Measurements from ENCODE around the gene OLFM1.

DNA sequence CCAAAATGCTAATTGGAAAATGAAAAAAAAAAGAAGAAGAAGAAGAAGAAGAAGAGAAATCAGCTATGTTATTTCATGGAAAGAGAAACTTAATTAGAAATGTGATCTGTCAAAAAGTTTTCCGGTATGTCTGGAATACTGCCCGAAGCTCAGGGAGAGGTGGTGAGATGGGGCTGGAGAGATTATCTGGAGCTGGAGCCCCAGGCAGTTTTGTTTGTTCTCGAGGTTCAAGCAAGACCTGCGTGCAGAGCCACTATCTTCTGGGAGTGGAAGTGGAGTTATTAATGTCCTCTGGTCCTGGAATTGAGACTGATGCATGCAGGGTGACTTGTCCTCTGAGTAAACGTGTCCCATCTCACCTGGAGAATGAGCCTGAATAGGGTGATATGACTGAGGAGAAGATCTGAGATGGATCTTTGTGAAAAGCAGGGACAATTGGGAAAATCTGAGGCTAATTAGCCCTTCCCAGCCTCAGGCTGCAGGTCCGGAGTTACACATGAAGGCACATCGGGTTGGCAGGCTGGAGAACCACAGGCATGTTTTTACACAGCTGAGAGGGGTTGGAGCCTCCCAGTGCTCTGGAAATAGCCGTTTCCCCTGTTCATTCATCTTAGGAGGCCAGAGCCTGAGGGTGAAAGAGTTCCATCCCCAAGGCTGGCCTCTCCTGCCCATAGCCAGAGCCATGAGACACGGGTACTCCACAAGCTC lies 70.5 kb downstream of the OLFM1 start:
- TF ChIP-seq, protein P1, sequence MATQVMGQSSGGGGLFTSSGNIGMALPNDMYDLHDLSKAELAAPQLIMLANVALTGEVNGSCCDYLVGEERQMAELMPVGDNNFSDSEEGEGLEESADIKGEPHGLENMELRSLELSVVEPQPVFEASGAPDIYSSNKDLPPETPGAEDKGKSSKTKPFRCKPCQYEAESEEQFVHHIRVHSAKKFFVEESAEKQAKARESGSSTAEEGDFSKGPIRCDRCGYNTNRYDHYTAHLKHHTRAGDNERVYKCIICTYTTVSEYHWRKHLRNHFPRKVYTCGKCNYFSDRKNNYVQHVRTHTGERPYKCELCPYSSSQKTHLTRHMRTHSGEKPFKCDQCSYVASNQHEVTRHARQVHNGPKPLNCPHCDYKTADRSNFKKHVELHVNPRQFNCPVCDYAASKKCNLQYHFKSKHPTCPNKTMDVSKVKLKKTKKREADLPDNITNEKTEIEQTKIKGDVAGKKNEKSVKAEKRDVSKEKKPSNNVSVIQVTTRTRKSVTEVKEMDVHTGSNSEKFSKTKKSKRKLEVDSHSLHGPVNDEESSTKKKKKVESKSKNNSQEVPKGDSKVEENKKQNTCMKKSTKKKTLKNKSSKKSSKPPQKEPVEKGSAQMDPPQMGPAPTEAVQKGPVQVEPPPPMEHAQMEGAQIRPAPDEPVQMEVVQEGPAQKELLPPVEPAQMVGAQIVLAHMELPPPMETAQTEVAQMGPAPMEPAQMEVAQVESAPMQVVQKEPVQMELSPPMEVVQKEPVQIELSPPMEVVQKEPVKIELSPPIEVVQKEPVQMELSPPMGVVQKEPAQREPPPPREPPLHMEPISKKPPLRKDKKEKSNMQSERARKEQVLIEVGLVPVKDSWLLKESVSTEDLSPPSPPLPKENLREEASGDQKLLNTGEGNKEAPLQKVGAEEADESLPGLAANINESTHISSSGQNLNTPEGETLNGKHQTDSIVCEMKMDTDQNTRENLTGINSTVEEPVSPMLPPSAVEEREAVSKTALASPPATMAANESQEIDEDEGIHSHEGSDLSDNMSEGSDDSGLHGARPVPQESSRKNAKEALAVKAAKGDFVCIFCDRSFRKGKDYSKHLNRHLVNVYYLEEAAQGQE (IDR thresholded peaks at IDR 0.05): no peak
- TF ChIP-seq, protein P2, sequence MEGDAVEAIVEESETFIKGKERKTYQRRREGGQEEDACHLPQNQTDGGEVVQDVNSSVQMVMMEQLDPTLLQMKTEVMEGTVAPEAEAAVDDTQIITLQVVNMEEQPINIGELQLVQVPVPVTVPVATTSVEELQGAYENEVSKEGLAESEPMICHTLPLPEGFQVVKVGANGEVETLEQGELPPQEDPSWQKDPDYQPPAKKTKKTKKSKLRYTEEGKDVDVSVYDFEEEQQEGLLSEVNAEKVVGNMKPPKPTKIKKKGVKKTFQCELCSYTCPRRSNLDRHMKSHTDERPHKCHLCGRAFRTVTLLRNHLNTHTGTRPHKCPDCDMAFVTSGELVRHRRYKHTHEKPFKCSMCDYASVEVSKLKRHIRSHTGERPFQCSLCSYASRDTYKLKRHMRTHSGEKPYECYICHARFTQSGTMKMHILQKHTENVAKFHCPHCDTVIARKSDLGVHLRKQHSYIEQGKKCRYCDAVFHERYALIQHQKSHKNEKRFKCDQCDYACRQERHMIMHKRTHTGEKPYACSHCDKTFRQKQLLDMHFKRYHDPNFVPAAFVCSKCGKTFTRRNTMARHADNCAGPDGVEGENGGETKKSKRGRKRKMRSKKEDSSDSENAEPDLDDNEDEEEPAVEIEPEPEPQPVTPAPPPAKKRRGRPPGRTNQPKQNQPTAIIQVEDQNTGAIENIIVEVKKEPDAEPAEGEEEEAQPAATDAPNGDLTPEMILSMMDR (IDR thresholded peaks at IDR 0.05; ENCODE audit: low read depth, low read length, missing input control): no peak
- TF ChIP-seq EGR1 (IDR thresholded peaks at IDR 0.05; ENCODE audit: low read depth in 2 of 2) (no peak), RAD21 (IDR thresholded peaks at IDR 0.05) (no peak), FOXA2 (IDR thresholded peaks at IDR 0.05) (no peak), ZBTB33 (IDR thresholded peaks at IDR 0.05) (no peak), MAX (IDR thresholded peaks at IDR 0.05) (no peak), RXRA (IDR thresholded peaks at IDR 0.05) (no peak)

Measured in liver (tissue), 3 donors.